Measurements from ENCODE around the gene EIF4G3. TPM values are rescaled to one million over a fixed set of nuclear protein-coding genes. Genes with fewer than 3 reads are reported as not detected.

The EIF4G3 gene
- total RNA-seq, 2 experiments from 2014 or later = 37.9 to 41.2 TPM

DNA sequence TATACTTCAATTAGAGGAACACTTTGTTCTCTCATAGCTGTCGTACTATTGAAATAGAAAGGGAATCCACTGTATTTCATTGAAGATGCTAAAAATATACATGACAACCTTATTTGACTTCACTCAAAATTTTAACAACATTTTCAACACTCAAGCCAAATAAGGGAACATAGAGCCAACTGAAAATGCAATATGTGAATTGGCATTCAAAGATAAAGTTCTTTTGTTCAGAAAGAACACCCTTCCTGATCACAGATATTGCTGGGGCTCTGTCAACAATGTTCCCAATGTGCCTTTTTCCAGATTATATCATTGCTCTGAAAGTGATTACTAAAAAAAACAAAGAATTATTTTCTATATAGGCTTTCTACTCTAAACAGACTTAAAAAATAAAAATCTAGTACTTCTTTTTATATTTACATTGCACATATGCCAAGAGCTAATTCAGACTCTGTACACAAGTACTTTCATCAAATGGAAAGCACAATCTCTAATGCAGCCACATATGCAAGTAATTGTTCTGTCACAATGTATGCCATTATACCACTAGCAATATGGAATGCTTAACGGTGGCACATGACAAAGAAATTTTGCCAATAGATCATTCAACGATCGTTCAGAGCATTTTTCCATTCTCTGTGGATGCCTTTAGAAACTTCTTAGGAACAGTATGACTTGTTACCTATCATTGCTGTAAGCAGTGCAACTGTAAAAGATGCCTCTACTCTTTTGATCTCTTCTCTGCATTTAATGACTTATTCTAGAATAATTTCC is 171.0 kb downstream of the EIF4G3 start:
- DNase-seq = no peak
- Mint-ChIP-seq H3K4me1 (ENCODE audit: low read depth) (peaks cover 5% of the 10 kb centered on the region), H3K27me3 (ENCODE audit: low read depth) (no peaks in the 10 kb centered on the region), H3K9me3 (ENCODE audit: insufficient read depth) (no peaks in the 10 kb centered on the region), H3K4me3 (no peak overlapping the region), H3K36me3 (ENCODE audit: low read depth) (peaks cover 4% of the 10 kb centered on the region), H3K27ac (no peak overlapping the region)
- no peak for ATAC-seq
- ChIA-PET CTCF (no interaction called here), POLR2A (no interaction called here)

DNA sequence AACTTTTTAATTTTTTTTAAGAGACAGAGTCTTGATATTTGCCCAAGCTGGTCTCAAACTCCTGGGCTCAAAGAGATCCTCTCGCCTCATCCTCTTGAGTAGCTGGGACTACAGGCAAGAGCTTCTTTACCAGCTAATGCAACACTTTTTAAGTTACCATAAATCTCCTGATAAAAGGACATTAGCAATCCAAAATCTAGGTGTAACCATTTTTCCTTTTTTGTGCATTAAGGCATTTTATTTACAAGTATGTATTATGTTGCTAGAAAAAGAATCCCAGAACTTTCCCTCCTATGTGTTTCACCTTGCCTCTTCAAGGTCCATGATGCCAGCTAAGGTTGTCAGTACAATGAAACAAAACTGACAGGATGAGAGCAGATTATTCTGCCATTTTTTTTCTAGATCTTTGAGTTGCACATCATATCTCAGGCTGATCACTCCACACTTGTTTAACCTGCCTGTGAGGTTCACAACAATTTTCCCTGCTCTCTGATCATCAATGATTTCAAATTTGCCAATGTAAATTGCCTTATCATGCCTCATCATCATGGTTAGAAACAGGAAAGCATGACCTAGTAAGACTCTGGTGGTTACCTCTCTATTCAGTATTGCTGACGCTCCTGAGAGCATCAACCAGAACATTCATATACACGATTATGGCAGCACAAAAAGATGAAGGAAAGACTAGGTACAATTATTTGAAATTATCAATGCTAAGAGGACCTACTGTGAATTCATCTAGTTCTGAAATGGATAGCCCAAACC is 173.2 kb downstream of the EIF4G3 start:
- no peaks in the 10 kb centered on the region for H3K27me3 Mint-ChIP-seq (ENCODE audit: low read depth)
- peaks cover 13% of the 10 kb centered on the region for H3K36me3 Mint-ChIP-seq (ENCODE audit: low read depth)
- peaks cover 8% of the 10 kb centered on the region for H3K4me1 Mint-ChIP-seq (ENCODE audit: low read depth)
- no peak for DNase-seq
- no peak overlapping the region for H3K27ac Mint-ChIP-seq
- ChIA-PET POLR2A (no interaction called here), CTCF (interaction anchor here (1.3 kb wide), 1 partner anchor 12 kb away, joined by 3 read pairs; no protein-coding TSS in a partner anchor)
- H3K9me3 Mint-ChIP-seq (ENCODE audit: insufficient read depth) = no peaks in the 10 kb centered on the region
- no peak for ATAC-seq
- no peak overlapping the region for H3K4me3 Mint-ChIP-seq

DNA sequence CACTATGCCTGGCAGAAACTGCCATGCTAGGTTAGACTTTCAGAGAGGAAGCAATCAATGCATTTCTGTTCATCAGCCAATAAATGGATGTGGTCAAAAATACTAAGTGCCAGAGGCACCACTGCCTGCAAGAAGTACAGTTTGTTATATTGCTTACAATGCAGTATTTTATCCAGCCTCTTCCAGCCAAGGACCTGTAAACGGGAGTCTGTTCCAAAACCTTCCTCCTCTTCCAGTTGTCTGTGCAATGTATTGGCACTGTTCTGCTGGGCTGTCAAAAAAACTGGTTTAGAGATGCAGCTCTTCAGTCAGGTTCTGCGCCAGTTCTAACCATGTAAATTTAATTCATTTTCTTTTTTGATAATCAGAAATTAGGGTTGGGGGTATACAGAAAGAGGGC is 175.7 kb downstream of the EIF4G3 start:
- ChIA-PET POLR2A (no interaction called here), CTCF (no interaction called here)
- Mint-ChIP-seq H3K27ac (no peak overlapping the region), H3K4me3 (no peak overlapping the region), H3K9me3 (ENCODE audit: insufficient read depth) (no peaks in the 10 kb centered on the region), H3K27me3 (ENCODE audit: low read depth) (no peaks in the 10 kb centered on the region), H3K36me3 (ENCODE audit: low read depth) (peaks cover 13% of the 10 kb centered on the region), H3K4me1 (ENCODE audit: low read depth) (peaks cover 11% of the 10 kb centered on the region)
- DNase-seq = no peak
- no peak for ATAC-seq

DNA sequence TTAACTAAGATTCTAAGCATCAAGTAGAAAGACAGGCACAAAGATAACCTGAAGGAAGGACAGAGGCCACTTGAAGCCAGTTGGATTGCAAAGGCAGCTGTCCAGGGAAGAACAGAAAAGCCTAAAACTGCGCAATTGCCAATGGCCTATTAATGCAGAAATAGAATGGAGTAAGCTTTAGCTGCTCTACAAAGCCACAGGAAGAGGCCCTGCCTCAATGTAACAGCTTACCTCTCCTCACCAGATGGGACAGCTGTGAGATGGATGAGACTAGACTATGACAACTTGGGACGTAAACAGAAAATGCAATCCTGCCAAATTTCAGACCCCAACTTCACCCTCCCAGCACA is 176.5 kb downstream of the EIF4G3 start:
- no peak for ATAC-seq
- ChIA-PET CTCF (interaction anchor here (1.0 kb wide), 2 partner anchors 9 to 218 kb away, joined by 3 read pairs; no protein-coding TSS in a partner anchor), POLR2A (no interaction called here)
- Mint-ChIP-seq H3K27ac (no peak overlapping the region), H3K36me3 (ENCODE audit: low read depth) (peaks cover 13% of the 10 kb centered on the region), H3K9me3 (ENCODE audit: insufficient read depth) (no peaks in the 10 kb centered on the region), H3K4me3 (no peak overlapping the region), H3K27me3 (ENCODE audit: low read depth) (no peaks in the 10 kb centered on the region), H3K4me1 (ENCODE audit: low read depth) (peaks cover 11% of the 10 kb centered on the region)
- DNase-seq = no peak

DNA sequence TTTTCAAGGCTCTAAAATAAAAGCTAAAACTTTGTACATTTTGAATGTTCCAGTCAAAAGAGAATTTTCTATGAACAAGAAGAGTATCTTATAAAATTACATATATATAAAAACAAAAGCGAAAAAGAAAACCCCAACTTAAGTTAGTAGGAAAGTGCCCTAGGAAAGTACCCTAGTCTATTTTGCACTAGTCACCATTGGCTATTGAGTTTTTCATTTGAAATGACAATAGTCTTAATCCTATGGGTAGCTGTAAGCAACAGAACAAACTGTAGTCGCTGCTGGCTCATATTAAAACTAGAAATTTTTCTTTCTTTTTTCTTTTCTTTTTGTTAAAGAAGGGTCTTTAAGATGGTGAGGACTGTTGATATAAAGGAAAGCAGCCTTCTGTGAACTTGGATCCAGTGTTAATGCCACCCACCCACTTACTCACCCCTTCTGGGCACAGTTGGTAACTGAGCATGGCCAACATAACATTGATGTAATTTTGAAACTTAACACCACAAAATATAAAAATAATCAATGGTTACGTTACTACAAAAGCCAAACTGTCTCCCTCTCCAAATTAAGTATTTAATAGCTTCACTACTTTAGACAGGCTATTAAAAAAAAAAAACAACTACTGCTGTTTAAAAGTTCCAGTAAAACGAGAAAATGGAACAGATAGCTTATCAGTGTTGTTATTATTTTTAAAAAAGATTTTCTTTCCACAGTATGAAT is 177.0 kb downstream of the EIF4G3 start:
- no peaks in the 10 kb centered on the region for H3K9me3 Mint-ChIP-seq (ENCODE audit: insufficient read depth)
- no peak for ATAC-seq
- H3K4me1 Mint-ChIP-seq (ENCODE audit: low read depth) = peaks cover 11% of the 10 kb centered on the region
- H3K4me3 Mint-ChIP-seq = no peak overlapping the region
- no peak for DNase-seq
- H3K36me3 Mint-ChIP-seq (ENCODE audit: low read depth) = peaks cover 13% of the 10 kb centered on the region
- ChIA-PET CTCF (interaction anchor here (1.0 kb wide), 2 partner anchors 8 to 219 kb away, joined by 3 read pairs; no protein-coding TSS in a partner anchor), POLR2A (no interaction called here)
- H3K27me3 Mint-ChIP-seq (ENCODE audit: low read depth) = no peaks in the 10 kb centered on the region
- H3K27ac Mint-ChIP-seq = no peak overlapping the region

DNA sequence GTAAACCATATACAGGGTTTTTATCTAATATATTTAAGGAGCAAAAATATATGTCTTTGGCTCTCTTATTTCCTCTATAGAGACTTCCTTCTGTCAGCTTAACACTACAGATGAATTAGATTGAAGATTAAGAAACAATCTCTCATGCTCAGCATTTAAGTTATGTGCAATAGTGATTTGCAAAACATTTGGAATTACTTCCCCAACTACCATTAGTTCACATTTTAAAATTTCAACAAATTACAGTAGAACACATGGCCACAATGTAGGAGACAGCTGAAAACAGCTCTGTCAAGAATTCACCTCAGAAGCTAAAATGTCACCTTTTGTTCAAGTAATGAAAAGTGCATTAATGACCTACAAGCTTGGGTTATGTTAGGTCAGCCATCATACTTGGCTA is 177.9 kb downstream of the EIF4G3 start:
- peaks cover 11% of the 10 kb centered on the region for H3K4me1 Mint-ChIP-seq (ENCODE audit: low read depth)
- no peak overlapping the region for H3K4me3 Mint-ChIP-seq
- DNase-seq = no peak
- no peaks in the 10 kb centered on the region for H3K27me3 Mint-ChIP-seq (ENCODE audit: low read depth)
- no peak for ATAC-seq
- ChIA-PET POLR2A (no interaction called here), CTCF (interaction anchor here (1.2 kb wide), 1 partner anchor 196 kb away, joined by 5 read pairs; no protein-coding TSS in a partner anchor)
- no peak overlapping the region for H3K27ac Mint-ChIP-seq
- peaks cover 13% of the 10 kb centered on the region for H3K36me3 Mint-ChIP-seq (ENCODE audit: low read depth)
- no peaks in the 10 kb centered on the region for H3K9me3 Mint-ChIP-seq (ENCODE audit: insufficient read depth)

DNA sequence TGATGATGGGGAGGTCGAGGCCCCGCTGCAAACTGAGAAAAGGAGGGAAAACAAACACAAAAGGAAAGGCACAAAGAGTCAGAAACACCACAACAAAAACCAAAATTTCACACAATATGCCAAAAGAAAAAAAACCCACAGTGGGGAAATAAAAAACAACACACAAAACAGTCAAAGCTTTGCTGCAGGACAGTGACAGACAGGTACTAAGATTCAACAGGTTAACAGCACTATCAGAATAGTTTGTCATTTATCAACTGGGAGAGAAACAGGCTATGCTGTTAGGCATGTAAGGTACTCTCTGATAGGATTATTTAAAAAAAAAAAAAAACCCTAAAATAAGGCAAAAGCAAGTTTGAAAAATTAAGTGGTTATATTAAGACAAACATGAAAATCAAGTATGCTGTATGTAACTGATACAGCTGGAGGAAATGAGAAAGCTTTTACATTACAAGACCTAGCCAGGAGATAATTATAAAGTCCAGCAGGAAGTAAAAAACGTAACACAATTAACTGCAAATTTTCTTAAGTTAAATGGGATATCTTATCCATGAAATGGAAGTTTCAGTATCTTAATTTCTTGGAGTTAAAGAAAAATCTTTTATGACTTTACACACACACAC is 179.0 kb downstream of the EIF4G3 start:
- ChIA-PET CTCF (interaction anchor here (1.2 kb wide), 1 partner anchor 197 kb away, joined by 5 read pairs; no protein-coding TSS in a partner anchor), POLR2A (interaction anchor here (0.6 kb wide), 1 partner anchor 211 kb away, joined by 3 read pairs; the partner anchor contains the start of gene HP1BP3)
- Mint-ChIP-seq H3K36me3 (ENCODE audit: low read depth) (peaks cover 13% of the 10 kb centered on the region), H3K27me3 (ENCODE audit: low read depth) (no peaks in the 10 kb centered on the region), H3K4me1 (ENCODE audit: low read depth) (peaks cover 13% of the 10 kb centered on the region), H3K9me3 (ENCODE audit: insufficient read depth) (no peaks in the 10 kb centered on the region), H3K4me3 (no peak overlapping the region), H3K27ac (no peak overlapping the region)
- no peak for DNase-seq
- ATAC-seq = no peak

DNA sequence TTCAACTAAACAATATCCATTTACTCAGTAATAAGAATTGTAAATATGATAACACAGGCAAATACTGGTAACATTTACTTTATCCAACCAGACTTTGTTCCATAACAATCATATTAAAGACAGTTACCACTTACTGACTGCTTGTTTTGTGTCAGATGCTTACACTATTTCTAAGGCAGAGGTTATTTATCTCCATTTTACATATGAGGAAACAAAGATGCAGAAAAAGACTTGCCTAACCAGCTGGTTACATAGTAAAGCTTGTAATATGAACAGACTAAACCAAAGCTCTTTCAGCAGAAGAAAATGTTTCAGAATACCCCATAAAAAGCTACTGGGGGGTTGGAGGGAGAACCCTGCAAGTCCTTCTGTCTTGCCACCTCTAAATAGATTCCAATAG is 180.1 kb downstream of the EIF4G3 start:
- ATAC-seq = no peak
- Mint-ChIP-seq H3K27me3 (ENCODE audit: low read depth) (no peaks in the 10 kb centered on the region), H3K4me3 (no peak overlapping the region), H3K27ac (no peak overlapping the region), H3K9me3 (ENCODE audit: insufficient read depth) (no peaks in the 10 kb centered on the region), H3K36me3 (ENCODE audit: low read depth) (peaks cover 13% of the 10 kb centered on the region), H3K4me1 (ENCODE audit: low read depth) (peaks cover 25% of the 10 kb centered on the region)
- no peak for DNase-seq
- ChIA-PET CTCF (no interaction called here), POLR2A (no interaction called here)

DNA sequence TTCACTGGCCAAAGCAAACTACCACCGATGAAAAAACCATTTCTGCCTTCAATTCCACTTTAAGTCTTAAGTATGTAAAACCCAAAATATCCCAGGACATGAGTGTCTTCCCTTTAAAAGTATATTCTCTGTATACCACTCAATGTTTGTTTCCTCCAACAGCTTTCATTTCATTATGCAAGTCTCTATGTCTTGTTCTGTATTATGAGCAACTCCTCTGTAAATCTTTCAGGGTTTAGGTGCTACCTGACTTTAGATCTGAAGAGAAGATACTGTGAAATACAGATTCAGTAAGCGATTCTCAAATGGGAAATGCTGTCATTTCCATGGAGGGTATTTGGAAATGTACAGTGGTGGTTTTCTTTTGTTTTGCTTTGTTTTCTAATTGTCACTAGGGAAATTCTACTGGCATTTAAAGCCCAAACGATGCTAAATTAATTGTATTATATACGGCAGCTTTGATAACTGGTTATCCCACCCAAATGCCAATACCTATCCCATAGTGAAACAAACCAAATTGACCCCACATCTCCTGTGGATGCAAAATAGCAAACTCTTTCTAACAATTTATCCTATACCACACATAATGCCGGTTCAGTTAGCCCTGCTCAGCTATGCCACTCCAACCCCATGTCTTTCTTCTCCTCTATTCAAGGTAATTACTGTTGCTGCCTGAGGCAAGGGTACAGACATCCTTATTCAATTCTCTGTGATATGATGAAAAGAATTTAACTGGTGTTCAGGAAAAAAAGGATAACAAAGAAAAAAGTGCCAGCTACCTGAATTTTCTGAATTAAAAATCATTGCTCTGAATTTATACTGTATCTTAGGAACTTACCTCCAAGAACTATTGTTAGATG is 182.8 kb downstream of the EIF4G3 start:
- Mint-ChIP-seq H3K4me1 (ENCODE audit: low read depth) (peaks cover 23% of the 10 kb centered on the region), H3K36me3 (ENCODE audit: low read depth) (peaks cover 2% of the 10 kb centered on the region), H3K27me3 (ENCODE audit: low read depth) (no peaks in the 10 kb centered on the region), H3K27ac (no peak overlapping the region), H3K4me3 (no peak overlapping the region), H3K9me3 (ENCODE audit: insufficient read depth) (no peaks in the 10 kb centered on the region)
- CTCF ChIA-PET = interaction anchor here (1.2 to 3.3 kb wide), 3 partner anchors 66 to 201 kb away, joined by 3 to 13 read pairs (median 4); no protein-coding TSS in a partner anchor
- no peak for DNase-seq
- POLR2A ChIA-PET = interaction anchor here (0.5 kb wide), 1 partner anchor 135 kb away, joined by 3 read pairs; no protein-coding TSS in a partner anchor
- ATAC-seq = no peak

DNA sequence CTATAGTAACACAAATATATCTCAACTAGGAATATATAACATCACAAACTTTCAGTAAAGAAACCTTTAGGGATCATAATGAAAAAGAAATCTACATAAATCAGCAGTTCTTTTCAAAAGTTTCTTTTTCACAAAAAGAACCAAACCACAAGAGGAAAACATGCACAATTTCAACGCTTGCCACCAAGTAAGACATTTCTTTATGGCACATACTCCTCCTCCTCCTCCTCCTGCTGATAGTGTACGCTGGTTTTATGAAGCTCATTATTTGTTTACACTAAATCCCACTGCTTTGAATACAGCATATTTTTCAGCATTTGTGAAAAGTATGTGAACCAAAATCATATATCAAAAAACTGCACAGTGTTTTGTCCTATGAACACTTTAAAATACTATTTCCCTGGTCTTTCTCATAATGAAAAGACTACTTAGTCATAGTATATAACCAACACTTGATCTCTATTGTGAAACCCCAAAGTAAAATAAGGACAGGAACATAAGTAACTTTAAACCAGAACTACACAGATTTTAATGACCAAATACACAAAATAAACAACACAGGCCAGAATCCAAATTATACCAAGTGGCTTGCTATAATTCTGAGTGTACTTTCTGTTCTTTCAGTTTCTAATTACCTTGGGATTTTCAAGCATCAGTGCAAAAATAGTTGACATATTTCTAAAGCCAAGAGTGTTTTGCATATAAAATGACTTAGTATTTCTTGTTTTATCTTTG is 184.2 kb downstream of the EIF4G3 start:
- H3K27me3 Mint-ChIP-seq (ENCODE audit: low read depth) = no peaks in the 10 kb centered on the region
- DNase-seq (no peak), ATAC-seq (no peak)
- no peak overlapping the region for H3K27ac Mint-ChIP-seq
- peaks cover 2% of the 10 kb centered on the region for H3K36me3 Mint-ChIP-seq (ENCODE audit: low read depth)
- H3K4me1 Mint-ChIP-seq (ENCODE audit: low read depth) = peaks cover 22% of the 10 kb centered on the region
- CTCF ChIA-PET = interaction anchor here (0.7 to 3.3 kb wide), 3 partner anchors 12 to 296 kb away, joined by 3 to 13 read pairs (median 3); no protein-coding TSS in a partner anchor
- no peaks in the 10 kb centered on the region for H3K9me3 Mint-ChIP-seq (ENCODE audit: insufficient read depth)
- POLR2A ChIA-PET = no interaction called here
- H3K4me3 Mint-ChIP-seq = no peak overlapping the region
